Left lung (tissue), 14 donors: ENCODE measurements around the gene PPP4R2. TPM values are rescaled to one million over a fixed set of nuclear protein-coding genes. Genes with fewer than 3 reads are reported as not detected.

Source experiments
- ATAC-seq: fragments of 200-7000 bp; cut with Tn5 transposase; one replicate; pipeline ENCODE4 v1.9.1; 2020; ENCODE audit warnings: moderate library complexity
- DNase-seq, 4 donors: peaks; one replicate each; pipeline ENCODE4 v3.0.0-alpha.2; 2013 to 2020
- H3K27ac ChIP-seq, 2 donors: fragments of 200-600 bp; sonication (generic) in 1 of 2; one replicate each; pipeline versions ENCODE4 v1.5.0 to v1.8.0; 2020 to 2021
- H3K27me3 ChIP-seq, 2 donors: fragments of 200-600 bp; sonication (generic) in 1 of 2; one replicate each; pipeline versions ENCODE4 v1.5.0 to v1.8.0; 2020 to 2021
- H3K36me3 ChIP-seq, 2 donors: fragments of 200-600 bp; sonication (generic) in 1 of 2; one replicate each; pipeline versions ENCODE4 v1.5.0 to v1.8.0; 2020 to 2021
- H3K4me1 ChIP-seq, 2 donors: fragments of 200-600 bp; one replicate each; pipeline ENCODE4 v1.8.0; 2021
- H3K4me3 ChIP-seq, 2 donors: fragments of 200-600 bp; sonication (generic) in 1 of 2; one replicate each; pipeline versions ENCODE4 v1.5.0 to v1.8.0; 2020 to 2021; ENCODE audit warnings: mild to moderate bottlenecking in 1 of 2
- H3K9me3 ChIP-seq, 2 donors: fragments of 200-600 bp; sonication (generic) in 1 of 2; one replicate each; pipeline versions ENCODE4 v1.5.0 to v1.8.0; 2020 to 2021
- intact Hi-C, 2 donors: fragments of 100-400 bp; cut with DNase I; formaldehyde crosslinking; loops; one replicate each; pipeline versions ENCODE4 v1.11.2 to v1.14.2; 2022
- long read RNA-seq, 12 donors: library from polyadenylated mRNA in 2 of 12; unstranded in 2 of 12; transcript quantifications; one replicate each; pipeline ENCODE4 v2.0.0 and lab custom pipeline, GENCODE V29; 2019 to 2026
- polyA plus RNA-seq, 6 donors: library from polyadenylated mRNA; unstranded; fragments of 120-200 nt; gene quantifications; one replicate each; pipeline ENCODE4 v1.2.1, GENCODE V29; 2013; ENCODE audit not compliant: insufficient read length in 6 of 6
- total RNA-seq, 2 donors: library from RNA; stranded (reverse); fragmentation: NEBNext Ultra II Directional; extraction: Animal tissue kit (Norgen Biotek cat#: 25700); gene quantifications; one replicate each; pipeline ENCODE4 v1.2.1, GENCODE V29; 2021
- TF ChIP-seq, protein P1 (sequence below), 2 donors: fragments of 200-600 bp; sonication (generic) in 1 of 2; IDR thresholded peaks; one replicate each; pipeline versions ENCODE4 v1.5.0 to v1.8.0; 2021; ENCODE audit warnings: antibody characterized with exemption in 2 of 2
- donor health status: DM: no; HTN: yes; CAD: no.
- donor health status: DM: no; HTN: no; CAD: no.

The PPP4R2 gene
- total RNA-seq (10 to 100 TPM; 71.5 to 73.0 TPM), polyA plus RNA-seq (10 to 100 TPM; 81.0 to 91.7 (median 88.3) TPM)
- long read RNA-seq, donor 1, full-length matches to known transcripts: 26 of 48 reads
- long read RNA-seq, donor 1, partial matches to known transcripts: 22 of 48 reads
- long read RNA-seq, donor 1, other reads (novel, unspliced or antisense): 0 of 48 reads
- long read RNA-seq, donor 2, full-length matches to known transcripts: 20 of 35 reads
- long read RNA-seq, donor 2, partial matches to known transcripts: 15 of 35 reads
- long read RNA-seq, donor 2, other reads (novel, unspliced or antisense): 0 of 35 reads
- long read RNA-seq, donor 3, full-length matches to known transcripts: 21 of 34 reads
- long read RNA-seq, donor 3, partial matches to known transcripts: 13 of 34 reads
- long read RNA-seq, donor 3, other reads (novel, unspliced or antisense): 0 of 34 reads
- long read RNA-seq, donor 4, full-length matches to known transcripts: 3 of 5 reads
- long read RNA-seq, donor 4, partial matches to known transcripts: 2 of 5 reads
- long read RNA-seq, donor 4, other reads (novel, unspliced or antisense): 0 of 5 reads
- long read RNA-seq, donor 5, full-length matches to known transcripts: 22 of 40 reads
- long read RNA-seq, donor 5, partial matches to known transcripts: 18 of 40 reads
- long read RNA-seq, donor 5, other reads (novel, unspliced or antisense): 0 of 40 reads
- long read RNA-seq, donor 6, full-length matches to known transcripts: 16 of 21 reads
- long read RNA-seq, donor 6, partial matches to known transcripts: 5 of 21 reads
- long read RNA-seq, donor 6, other reads (novel, unspliced or antisense): 0 of 21 reads
- long read RNA-seq, donor 7, full-length matches to known transcripts: 12 of 18 reads
- long read RNA-seq, donor 7, partial matches to known transcripts: 6 of 18 reads
- long read RNA-seq, donor 7, other reads (novel, unspliced or antisense): 0 of 18 reads
- long read RNA-seq, donor 8, full-length matches to known transcripts: 25 of 33 reads
- long read RNA-seq, donor 8, partial matches to known transcripts: 8 of 33 reads
- long read RNA-seq, donor 8, other reads (novel, unspliced or antisense): 0 of 33 reads
- long read RNA-seq, donor 9: 0 reads
- long read RNA-seq, donor 10, full-length matches to known transcripts: 3 of 3 reads
- long read RNA-seq, donor 10, partial matches to known transcripts: 0 of 3 reads
- long read RNA-seq, donor 10, other reads (novel, unspliced or antisense): 0 of 3 reads
- long read RNA-seq, donor 11, full-length matches to known transcripts: 13 of 18 reads
- long read RNA-seq, donor 11, partial matches to known transcripts: 5 of 18 reads
- long read RNA-seq, donor 11, other reads (novel, unspliced or antisense): 0 of 18 reads
- long read RNA-seq, donor 12, full-length matches to known transcripts: 20 of 20 reads
- long read RNA-seq, donor 12, partial matches to known transcripts: 0 of 20 reads
- long read RNA-seq, donor 12, other reads (novel, unspliced or antisense): 0 of 20 reads

DNA sequence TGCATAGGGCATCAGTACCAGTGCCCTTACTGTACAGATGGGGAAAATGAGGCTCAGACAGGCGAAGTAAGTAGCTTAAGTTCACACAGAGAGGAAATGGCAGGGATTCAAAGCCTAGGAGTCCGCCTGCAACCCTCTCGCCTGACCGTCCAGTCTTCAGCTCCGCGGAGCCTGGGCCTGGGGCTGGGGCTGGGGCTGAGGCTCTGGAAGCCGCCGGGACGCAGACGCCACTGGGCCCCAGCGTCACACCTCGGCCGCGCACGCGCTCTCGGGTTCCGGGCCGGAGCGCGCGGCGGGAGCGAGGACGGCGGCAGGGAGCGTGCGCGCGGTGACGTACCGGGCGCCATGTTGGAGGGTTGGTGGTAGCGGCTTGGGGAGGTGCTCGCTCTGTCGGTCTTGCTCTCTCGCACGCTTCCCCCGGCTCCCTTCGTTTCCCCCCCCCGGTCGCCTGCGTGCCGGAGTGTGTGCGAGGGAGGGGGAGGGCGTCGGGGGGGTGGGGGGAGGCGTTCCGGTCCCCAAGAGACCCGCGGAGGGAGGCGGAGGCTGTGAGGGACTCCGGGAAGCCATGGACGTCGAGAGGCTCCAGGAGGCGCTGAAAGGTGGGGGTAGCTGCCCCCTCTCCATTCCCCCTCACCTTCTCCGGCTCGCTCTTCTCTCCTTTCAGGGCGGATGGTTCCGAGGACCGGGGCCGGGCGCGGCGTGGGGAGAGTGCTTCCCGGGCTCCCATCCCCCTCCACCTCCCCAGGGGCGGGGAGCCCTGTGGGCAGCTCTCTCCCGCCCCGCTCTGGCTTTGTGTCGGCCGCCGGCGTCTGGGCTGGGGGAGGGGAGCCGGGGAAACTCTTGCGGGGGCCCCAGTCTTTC, at the start of gene PPP4R2:
TSS of gene PPP4R2 (plus strand) at position 339 of the 861 bp plus-strand sequence. CDS start at position 566, 227 bp downstream.
- Histone ChIP-seq H3K9me3 (no peaks in the 10 kb centered on the region), H3K27me3 (no peaks in the 10 kb centered on the region), H3K27ac (peak within 1 kb of the TSS; percentile 97 to 98), H3K36me3 (peaks cover 0 to 12% of the 10 kb centered on the region in 2 donors), H3K4me1 (peaks cover 17 to 45% of the 10 kb centered on the region in 2 donors), H3K4me3 (peak within 1 kb of the TSS; percentile 88 to 91)
- intact Hi-C loops: no loop called here
- TF ChIP-seq, protein P1, sequence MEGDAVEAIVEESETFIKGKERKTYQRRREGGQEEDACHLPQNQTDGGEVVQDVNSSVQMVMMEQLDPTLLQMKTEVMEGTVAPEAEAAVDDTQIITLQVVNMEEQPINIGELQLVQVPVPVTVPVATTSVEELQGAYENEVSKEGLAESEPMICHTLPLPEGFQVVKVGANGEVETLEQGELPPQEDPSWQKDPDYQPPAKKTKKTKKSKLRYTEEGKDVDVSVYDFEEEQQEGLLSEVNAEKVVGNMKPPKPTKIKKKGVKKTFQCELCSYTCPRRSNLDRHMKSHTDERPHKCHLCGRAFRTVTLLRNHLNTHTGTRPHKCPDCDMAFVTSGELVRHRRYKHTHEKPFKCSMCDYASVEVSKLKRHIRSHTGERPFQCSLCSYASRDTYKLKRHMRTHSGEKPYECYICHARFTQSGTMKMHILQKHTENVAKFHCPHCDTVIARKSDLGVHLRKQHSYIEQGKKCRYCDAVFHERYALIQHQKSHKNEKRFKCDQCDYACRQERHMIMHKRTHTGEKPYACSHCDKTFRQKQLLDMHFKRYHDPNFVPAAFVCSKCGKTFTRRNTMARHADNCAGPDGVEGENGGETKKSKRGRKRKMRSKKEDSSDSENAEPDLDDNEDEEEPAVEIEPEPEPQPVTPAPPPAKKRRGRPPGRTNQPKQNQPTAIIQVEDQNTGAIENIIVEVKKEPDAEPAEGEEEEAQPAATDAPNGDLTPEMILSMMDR (IDR thresholded peaks at IDR 0.05): peak in 1 of 2 donors; percentile 13
- ATAC-seq (peak; percentile 98), DNase-seq (peak; percentile 85 to 98 (median 92))

DNA sequence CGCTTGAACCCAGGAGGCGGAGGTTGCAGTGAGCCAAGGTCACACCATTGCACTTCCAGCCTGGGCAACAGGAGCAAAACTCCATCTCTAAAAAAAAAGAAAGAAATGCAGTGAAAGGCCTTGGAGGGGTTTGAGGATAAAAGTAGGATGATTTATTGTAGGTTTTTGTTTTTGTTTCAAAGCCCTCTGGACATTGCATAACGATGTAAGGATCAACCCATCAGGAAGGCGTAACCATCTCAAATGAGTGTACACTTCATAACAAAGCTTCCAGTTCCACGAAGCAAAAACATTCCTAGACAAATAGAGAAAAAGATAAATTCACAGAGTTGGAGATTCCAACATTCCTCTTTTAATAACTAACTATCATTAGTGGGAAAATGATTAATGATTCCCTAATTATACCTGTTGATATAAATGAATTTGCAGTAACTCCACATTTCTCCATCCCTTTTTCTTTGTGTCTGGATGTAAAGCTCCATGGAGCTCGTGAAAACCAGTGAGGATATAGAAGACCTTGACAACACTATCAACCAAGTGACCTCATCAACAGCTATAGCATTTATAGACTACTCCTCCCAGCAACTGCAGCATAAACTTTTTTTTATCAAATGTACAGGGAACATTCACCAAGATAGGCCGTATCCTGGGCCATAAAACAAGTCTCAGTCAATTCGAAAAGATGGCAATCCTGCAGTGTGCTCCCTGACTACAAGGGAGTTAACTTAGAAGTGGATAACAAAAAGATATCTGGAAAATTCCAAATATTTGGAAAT, 48.7 kb upstream of the PPP4R2 start:
- Histone ChIP-seq H3K9me3 (no peaks in the 10 kb centered on the region), H3K27ac (no peak overlapping the region), H3K27me3 (no peaks in the 10 kb centered on the region), H3K4me1 (peaks cover 0 to 8% of the 10 kb centered on the region in 2 donors), H3K4me3 (no peak overlapping the region), H3K36me3 (no peaks in the 10 kb centered on the region)
- DNase-seq: no peak
- TF ChIP-seq, protein P1 (IDR thresholded peaks at IDR 0.05): no peak
- intact Hi-C loops: loop anchor here in 1 of 2 donors (10.0 kb wide), 1 partner anchor 137 kb away; no protein-coding TSS in a partner anchor
- ATAC-seq: no peak

- Histone ChIP-seq H3K36me3 (no peaks in the 10 kb centered on the region), H3K4me3 (no peak overlapping the region), H3K4me1 (peaks cover 0 to 10% of the 10 kb centered on the region in 2 donors), H3K27me3 (no peaks in the 10 kb centered on the region), H3K27ac (no peak overlapping the region), H3K9me3 (no peaks in the 10 kb centered on the region)
- TF ChIP-seq, protein P1 (IDR thresholded peaks at IDR 0.05): no peak
- DNase-seq: no peak
- no peak for ATAC-seq
- intact Hi-C loops: loop anchor here in 1 of 2 donors (10.0 kb wide), 1 partner anchor 136 kb away; no protein-coding TSS in a partner anchor
These were observed 47.6 kb upstream of the PPP4R2 start for GRCh38 chr3:72949016-72949415.
